Ishikawa (cell line): ENCODE data around the gene C13orf42.

Source experiments
- CEBPB ChIP-seq: IDR thresholded peaks from 2 replicates; pipeline ENCODE4 v1.6.1; 2012
- CREB1 ChIP-seq: IDR thresholded peaks from 2 replicates; pipeline ENCODE4 v1.6.1; 2012; ENCODE audit warnings: low read depth
- EGR1 ChIP-seq: IDR thresholded peaks from 2 replicates; pipeline ENCODE4 v1.6.1; 2012
- EP300 ChIP-seq: IDR thresholded peaks from 2 replicates; pipeline ENCODE4 v1.6.1; 2012; ENCODE audit warnings: borderline replicate concordance
- FOXM1 ChIP-seq: IDR thresholded peaks from 2 replicates; pipeline ENCODE4 v1.6.1; 2012; ENCODE audit warnings: low read depth, borderline replicate concordance
- NFIC ChIP-seq: IDR thresholded peaks from 2 replicates; pipeline ENCODE4 v1.6.1; 2012
- RAD21 ChIP-seq: IDR thresholded peaks from 2 replicates; pipeline ENCODE4 v1.6.1; 2012; ENCODE audit warnings: low read depth
- TAF1 ChIP-seq: IDR thresholded peaks from 2 replicates; pipeline ENCODE4 v1.6.1; 2012; ENCODE audit warnings: low read depth, mild to moderate bottlenecking
- TCF12 ChIP-seq: IDR thresholded peaks from 2 replicates; pipeline ENCODE4 v1.6.1; 2012; ENCODE audit warnings: low read depth
- TEAD4 ChIP-seq: IDR thresholded peaks from 2 replicates; pipeline ENCODE4 v1.6.1; 2012
- YY1 ChIP-seq: IDR thresholded peaks from 2 replicates; pipeline ENCODE4 v1.6.1; 2012; ENCODE audit warnings: low read depth
- ZBTB7A ChIP-seq: IDR thresholded peaks from 2 replicates; pipeline ENCODE4 v1.6.1; 2012; ENCODE audit warnings: low read depth
- TF ChIP-seq, protein P1 (sequence below): IDR thresholded peaks from 2 replicates; pipeline ENCODE4 v1.6.1; 2012
- TF ChIP-seq, protein P2 (sequence below): IDR thresholded peaks from 2 replicates; pipeline ENCODE4 v1.6.1; 2012
- TF ChIP-seq, protein P3 (sequence below): IDR thresholded peaks from 2 replicates; pipeline ENCODE4 v1.6.1; 2012; ENCODE audit warnings: low read depth, mild to moderate bottlenecking

C13orf42 gene

DNA sequence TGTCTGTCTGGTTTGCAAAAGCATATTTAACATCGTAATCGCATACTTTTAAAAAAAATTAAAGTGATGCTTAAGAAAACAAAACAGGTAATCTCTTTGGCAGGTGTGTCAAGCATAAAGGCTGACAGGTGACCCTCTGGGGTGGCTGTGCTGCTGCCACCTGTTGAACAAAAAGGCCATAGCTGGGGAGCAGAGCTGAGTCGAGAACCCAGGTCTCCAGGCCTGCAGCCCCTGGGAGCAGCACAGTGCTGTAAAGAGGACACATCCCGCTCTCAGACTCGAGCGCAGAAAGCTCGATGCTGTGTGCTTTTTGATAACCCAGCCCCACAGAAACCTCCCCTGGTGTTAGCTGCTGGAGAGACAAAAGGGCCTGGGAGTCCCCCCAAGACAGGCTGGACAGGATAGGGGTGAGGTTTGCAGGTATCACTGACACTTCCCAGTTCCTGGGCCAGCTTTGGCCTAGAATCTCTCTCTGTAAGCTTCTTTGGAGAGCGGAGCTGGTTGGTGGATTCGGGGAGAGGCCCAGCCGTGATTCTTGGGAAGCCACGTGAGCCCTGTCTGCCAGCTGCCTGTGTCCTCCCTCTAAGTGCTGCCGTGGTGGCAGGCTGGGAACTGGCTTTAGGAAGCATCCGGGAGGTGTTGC, 66.9 kb downstream of the C13orf42 start:
- TF ChIP-seq, protein P1, sequence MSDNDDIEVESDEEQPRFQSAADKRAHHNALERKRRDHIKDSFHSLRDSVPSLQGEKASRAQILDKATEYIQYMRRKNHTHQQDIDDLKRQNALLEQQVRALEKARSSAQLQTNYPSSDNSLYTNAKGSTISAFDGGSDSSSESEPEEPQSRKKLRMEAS = no peak
- TF ChIP-seq EGR1 (no peak), TEAD4 (no peak), EP300 (no peak), NFIC (no peak), TCF12 (no peak), CREB1 (no peak), TAF1 (no peak)
- TF ChIP-seq, protein P2, sequence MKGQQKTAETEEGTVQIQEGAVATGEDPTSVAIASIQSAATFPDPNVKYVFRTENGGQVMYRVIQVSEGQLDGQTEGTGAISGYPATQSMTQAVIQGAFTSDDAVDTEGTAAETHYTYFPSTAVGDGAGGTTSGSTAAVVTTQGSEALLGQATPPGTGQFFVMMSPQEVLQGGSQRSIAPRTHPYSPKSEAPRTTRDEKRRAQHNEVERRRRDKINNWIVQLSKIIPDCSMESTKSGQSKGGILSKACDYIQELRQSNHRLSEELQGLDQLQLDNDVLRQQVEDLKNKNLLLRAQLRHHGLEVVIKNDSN = no peak

DNA sequence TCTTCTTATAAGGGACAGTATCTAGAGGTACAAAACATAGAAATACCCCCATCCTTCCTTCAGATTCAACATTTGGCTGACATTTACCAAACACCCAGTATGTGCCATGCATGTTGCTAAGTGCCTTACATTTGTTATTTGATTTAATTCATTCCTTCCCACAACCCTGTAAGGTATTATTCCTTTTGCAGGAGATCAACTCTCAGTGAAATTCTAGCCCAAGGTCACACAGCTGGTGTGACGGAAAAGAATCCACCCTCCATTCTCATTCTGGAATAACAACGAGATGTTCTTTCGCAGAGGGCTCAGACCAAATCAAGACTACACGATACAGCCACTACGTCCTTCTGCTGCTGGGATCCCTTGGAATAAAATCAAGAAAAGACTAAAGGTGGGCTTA, 67.8 kb downstream of the C13orf42 start:
- TF ChIP-seq RAD21 (no peak), TCF12 (no peak), YY1 (no peak), TAF1 (no peak), NFIC (no peak)
- TF ChIP-seq, protein P3, sequence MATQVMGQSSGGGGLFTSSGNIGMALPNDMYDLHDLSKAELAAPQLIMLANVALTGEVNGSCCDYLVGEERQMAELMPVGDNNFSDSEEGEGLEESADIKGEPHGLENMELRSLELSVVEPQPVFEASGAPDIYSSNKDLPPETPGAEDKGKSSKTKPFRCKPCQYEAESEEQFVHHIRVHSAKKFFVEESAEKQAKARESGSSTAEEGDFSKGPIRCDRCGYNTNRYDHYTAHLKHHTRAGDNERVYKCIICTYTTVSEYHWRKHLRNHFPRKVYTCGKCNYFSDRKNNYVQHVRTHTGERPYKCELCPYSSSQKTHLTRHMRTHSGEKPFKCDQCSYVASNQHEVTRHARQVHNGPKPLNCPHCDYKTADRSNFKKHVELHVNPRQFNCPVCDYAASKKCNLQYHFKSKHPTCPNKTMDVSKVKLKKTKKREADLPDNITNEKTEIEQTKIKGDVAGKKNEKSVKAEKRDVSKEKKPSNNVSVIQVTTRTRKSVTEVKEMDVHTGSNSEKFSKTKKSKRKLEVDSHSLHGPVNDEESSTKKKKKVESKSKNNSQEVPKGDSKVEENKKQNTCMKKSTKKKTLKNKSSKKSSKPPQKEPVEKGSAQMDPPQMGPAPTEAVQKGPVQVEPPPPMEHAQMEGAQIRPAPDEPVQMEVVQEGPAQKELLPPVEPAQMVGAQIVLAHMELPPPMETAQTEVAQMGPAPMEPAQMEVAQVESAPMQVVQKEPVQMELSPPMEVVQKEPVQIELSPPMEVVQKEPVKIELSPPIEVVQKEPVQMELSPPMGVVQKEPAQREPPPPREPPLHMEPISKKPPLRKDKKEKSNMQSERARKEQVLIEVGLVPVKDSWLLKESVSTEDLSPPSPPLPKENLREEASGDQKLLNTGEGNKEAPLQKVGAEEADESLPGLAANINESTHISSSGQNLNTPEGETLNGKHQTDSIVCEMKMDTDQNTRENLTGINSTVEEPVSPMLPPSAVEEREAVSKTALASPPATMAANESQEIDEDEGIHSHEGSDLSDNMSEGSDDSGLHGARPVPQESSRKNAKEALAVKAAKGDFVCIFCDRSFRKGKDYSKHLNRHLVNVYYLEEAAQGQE = no peak

DNA sequence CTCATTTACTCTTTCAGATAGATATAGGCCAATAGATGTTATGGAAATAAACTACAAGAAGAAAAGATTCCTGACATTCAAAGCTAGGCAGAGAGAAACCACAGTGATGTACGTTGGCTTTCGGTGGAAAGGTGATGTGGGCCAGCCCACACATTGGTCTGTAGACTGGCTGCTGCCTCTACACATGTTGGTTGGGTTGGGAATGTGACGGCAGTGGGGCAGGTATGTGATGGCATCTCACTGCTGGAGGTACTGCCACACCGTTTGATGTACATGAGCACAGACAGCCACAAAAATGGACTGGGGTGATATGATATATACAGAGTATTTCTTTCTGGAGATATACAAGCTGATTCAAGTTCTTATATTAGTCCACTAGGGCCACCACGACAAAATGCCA, 69.4 kb downstream of the C13orf42 start:
- TF ChIP-seq, protein P1 = no peak
- no peak for TF ChIP-seq YY1
- no peak for TF ChIP-seq TAF1
- no peak for TF ChIP-seq CEBPB
- TF ChIP-seq FOXM1 = no peak
- TF ChIP-seq, protein P3 = no peak
- no peak for TF ChIP-seq NFIC

DNA sequence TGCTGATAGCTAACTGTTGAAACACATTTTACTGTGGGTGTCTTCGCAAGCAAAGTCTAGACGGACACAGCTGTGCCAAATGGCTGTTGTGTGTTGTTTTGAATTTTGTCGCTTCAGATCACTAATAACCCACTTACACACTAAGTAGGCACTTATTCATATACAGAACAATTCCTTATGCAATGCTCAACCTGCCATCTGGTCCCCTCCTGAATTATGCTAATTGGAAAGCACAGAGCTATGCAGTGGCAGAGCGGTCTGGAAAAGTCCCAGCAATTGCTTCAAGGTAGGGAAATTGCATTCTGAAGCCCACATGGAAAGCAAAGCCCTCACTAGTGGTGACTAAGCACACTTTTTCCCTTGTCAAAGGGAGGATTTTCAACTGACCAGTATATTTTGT, 69.9 kb downstream of the C13orf42 start:
- TF ChIP-seq ZBTB7A (no peak), RAD21 (no peak), TCF12 (no peak), EGR1 (no peak), CEBPB (no peak), TAF1 (no peak), YY1 (no peak), CREB1 (no peak), EP300 (no peak)
- TF ChIP-seq, protein P2 = no peak

DNA sequence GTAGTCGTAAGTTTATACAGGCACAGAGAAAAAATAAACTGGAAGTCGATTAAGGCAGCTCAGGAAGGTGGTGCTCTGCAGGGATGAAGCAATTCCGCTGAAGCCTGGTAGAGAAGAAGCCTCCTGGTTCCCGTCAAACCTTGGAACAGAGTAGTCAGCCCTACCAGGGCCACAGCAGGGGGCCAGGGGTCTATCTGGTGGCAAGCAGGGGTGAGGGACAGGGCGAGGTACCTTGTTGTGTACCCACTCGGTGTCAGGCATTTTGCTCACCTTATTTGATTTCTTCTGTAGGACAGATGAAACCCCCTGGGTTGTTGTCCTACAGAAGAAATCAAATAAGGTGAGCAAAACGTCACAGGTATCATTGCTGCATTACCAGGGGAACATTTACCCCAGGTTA, 70.6 kb downstream of the C13orf42 start:
- TF ChIP-seq EP300 = no peak
- no peak for TF ChIP-seq TCF12
- TF ChIP-seq YY1 = no peak
- TF ChIP-seq, protein P3 = no peak
- TF ChIP-seq NFIC = no peak
- TF ChIP-seq EGR1 = no peak
- no peak for TF ChIP-seq CREB1
- TF ChIP-seq TAF1 = no peak
- TF ChIP-seq, protein P1 = no peak
- TF ChIP-seq CEBPB = no peak
- TF ChIP-seq ZBTB7A = no peak
- no peak for TF ChIP-seq FOXM1
- no peak for TF ChIP-seq TEAD4
- TF ChIP-seq, protein P2 = no peak
- TF ChIP-seq RAD21 = no peak
